KBM-7 (cell line): ENCODE measurements around the gene CHRNA9.
"Not testable (repeated sequence)": the region's sequence is repeated elsewhere in the genome, so short reads cannot be mapped to it uniquely, and the experiment has no call there.

Experiments
- DNase-seq: peaks from one replicate; pipeline ENCODE4 v3.0.0-alpha.2; 2015
- in situ Hi-C: fragments of 300-500 bp; cut with MboI; formaldehyde crosslinking; loops from 2 replicates; pipeline ENCODE4 v1.14.3; 2020; ENCODE audit warnings: low sequenced_read_pairs, low pct_unique_long_range_greater_than_20kb, mixed read lengths

Gene CHRNA9

GRCh38 chr4:40372651-40373050 lies 37.5 kb downstream of the CHRNA9 start:
- no peak for DNase-seq
- in situ Hi-C loops = no loop called here

- in situ Hi-C loops = no loop called here
- no peak for DNase-seq
Observed at GRCh38 chr4:40373636-40374035, 38.5 kb downstream of the CHRNA9 start.

GRCh38 chr4:40375095-40375494 lies 40.0 kb downstream of the CHRNA9 start:
- in situ Hi-C loops = no loop called here
- no peak for DNase-seq

- no peak for DNase-seq
- in situ Hi-C loops = no loop called here
Observed at GRCh38 chr4:40375620-40376019, 40.5 kb downstream of the CHRNA9 start.

- DNase-seq = no peak
- in situ Hi-C loops = no loop called here
Observed at GRCh38 chr4:40377512-40378365, 42.6 kb downstream of the CHRNA9 start.

GRCh38 chr4:40378619-40379018 lies 43.5 kb downstream of the CHRNA9 start:
- DNase-seq = no peak
- in situ Hi-C loops = no loop called here

- in situ Hi-C loops = no loop called here
Observed at GRCh38 chr4:40379248-40379647, 44.1 kb downstream of the CHRNA9 start.

GRCh38 chr4:40380647-40381046 lies 45.5 kb downstream of the CHRNA9 start:
- in situ Hi-C loops = no loop called here
- no peak for DNase-seq

More at GRCh38 chr4:40379248-40379647, 44.1 kb downstream of the CHRNA9 start:
- no peak for DNase-seq

- in situ Hi-C loops = no loop called here
- peak; percentile 86 for DNase-seq
Observed at GRCh38 chr4:40388239-40388638, 53.1 kb downstream of the CHRNA9 start.

GRCh38 chr4:40389986-40390385 lies 54.9 kb downstream of the CHRNA9 start:
- in situ Hi-C loops = no loop called here
- DNase-seq = no peak

- in situ Hi-C loops, DNase-seq: not testable (repeated sequence)
Observed at GRCh38 chr4:40392241-40392640, 57.1 kb downstream of the CHRNA9 start.

GRCh38 chr4:40394236-40394635 lies 59.1 kb downstream of the CHRNA9 start:
- DNase-seq = no peak
- in situ Hi-C loops = no loop called here

- no peak for DNase-seq
- in situ Hi-C loops = no loop called here
Observed at GRCh38 chr4:40395166-40395900, 60.2 kb downstream of the CHRNA9 start.

GRCh38 chr4:40395908-40396793 lies 61.0 kb downstream of the CHRNA9 start:
- in situ Hi-C loops = no loop called here
- no peak for DNase-seq

- no peak for DNase-seq
Observed at GRCh38 chr4:40399578-40399977, 64.4 kb downstream of the CHRNA9 start.

GRCh38 chr4:40401096-40401495 lies 66.0 kb downstream of the CHRNA9 start:
- in situ Hi-C loops = no loop called here
- DNase-seq = no peak

More at GRCh38 chr4:40399578-40399977, 64.4 kb downstream of the CHRNA9 start:
- in situ Hi-C loops = no loop called here

- DNase-seq = no peak
- in situ Hi-C loops = no loop called here
Observed at GRCh38 chr4:40401631-40402030, 66.5 kb downstream of the CHRNA9 start.

- DNase-seq = no peak
- in situ Hi-C loops = no loop called here
Observed at GRCh38 chr4:40402556-40402955, 67.4 kb downstream of the CHRNA9 start.

GRCh38 chr4:40403081-40403480 lies 67.9 kb downstream of the CHRNA9 start:
- DNase-seq = no peak
- in situ Hi-C loops = no loop called here
